ENCODE measurements around the gene MYF6.
"Not testable (repeated sequence)": the region's sequence is repeated elsewhere in the genome, so short reads cannot be mapped to it uniquely, and the experiment has no call there.

The MYF6 gene

DNA sequence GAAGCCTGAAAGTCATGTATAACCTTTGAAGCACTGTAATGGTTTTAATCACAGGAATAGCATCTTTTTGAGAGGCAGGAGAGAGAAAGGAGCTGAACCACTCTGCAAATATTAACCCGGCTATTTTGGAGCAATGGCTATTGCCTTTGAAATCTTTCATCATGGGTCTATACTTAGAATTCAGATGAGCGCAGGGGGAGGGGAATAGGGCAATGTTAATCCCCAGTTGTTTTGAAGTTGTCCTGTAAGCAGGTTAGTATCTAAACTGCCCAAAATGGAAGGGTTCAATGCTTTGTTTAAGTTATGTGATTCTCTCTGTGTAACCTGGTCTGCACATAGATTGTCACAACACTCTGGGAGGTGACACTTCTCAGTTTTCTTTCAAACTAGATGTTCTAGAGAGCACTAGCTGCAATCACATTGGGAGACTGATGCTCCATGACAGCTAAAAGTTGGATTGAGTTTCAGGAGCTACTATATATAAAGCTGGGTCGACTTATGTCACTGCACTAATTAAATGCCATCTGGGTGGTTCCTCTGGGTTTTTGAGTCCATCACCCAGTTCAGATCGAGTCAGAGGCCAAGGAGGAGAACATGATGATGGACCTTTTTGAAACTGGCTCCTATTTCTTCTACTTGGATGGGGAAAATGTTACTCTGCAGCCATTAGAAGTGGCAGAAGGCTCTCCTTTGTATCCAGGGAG lies at the start of gene MYF6:
Gene MYF6 (plus strand): TSS at position 509 of the 704 bp plus-strand sequence. CDS start 86 bp downstream, at position 595.
- H3K36me3 Mint-ChIP-seq, result no peaks in the 10 kb centered on the region
- peaks cover 7% of the 10 kb centered on the region for H3K9me3 Mint-ChIP-seq
- H3K4me1 Mint-ChIP-seq, result no peaks in the 10 kb centered on the region
- ATAC-seq, result no peak
- no peak within 1 kb of the TSS for H3K27ac Mint-ChIP-seq
- no peak within 1 kb of the TSS for H3K4me3 Mint-ChIP-seq
- DNase-seq (ENCODE audit: low spot score in 2 of 2), result no peak

GRCh38 chr12:80659512-80660063 lies 47.8 kb upstream of the MYF6 start:
- DNase-seq (ENCODE audit: low spot score in 2 of 2) (no peak), ATAC-seq (no peak)
- H3K4me3 Mint-ChIP-seq, result no peak overlapping the region
- no peak overlapping the region for H3K27ac Mint-ChIP-seq
- H3K9me3 Mint-ChIP-seq, result peaks cover 14% of the 10 kb centered on the region
- H3K4me1 Mint-ChIP-seq, result no peaks in the 10 kb centered on the region
- no peaks in the 10 kb centered on the region for H3K36me3 Mint-ChIP-seq

- DNase-seq (ENCODE audit: low spot score in 2 of 2), result no peak
- ATAC-seq, result no peak
- H3K27ac Mint-ChIP-seq, result no peak overlapping the region
- no peak overlapping the region for H3K4me3 Mint-ChIP-seq
- no peaks in the 10 kb centered on the region for H3K36me3 Mint-ChIP-seq
- no peaks in the 10 kb centered on the region for H3K4me1 Mint-ChIP-seq
- peaks cover 19% of the 10 kb centered on the region for H3K9me3 Mint-ChIP-seq
Observed at GRCh38 chr12:80662586-80662985, 44.8 kb upstream of the MYF6 start.

DNA sequence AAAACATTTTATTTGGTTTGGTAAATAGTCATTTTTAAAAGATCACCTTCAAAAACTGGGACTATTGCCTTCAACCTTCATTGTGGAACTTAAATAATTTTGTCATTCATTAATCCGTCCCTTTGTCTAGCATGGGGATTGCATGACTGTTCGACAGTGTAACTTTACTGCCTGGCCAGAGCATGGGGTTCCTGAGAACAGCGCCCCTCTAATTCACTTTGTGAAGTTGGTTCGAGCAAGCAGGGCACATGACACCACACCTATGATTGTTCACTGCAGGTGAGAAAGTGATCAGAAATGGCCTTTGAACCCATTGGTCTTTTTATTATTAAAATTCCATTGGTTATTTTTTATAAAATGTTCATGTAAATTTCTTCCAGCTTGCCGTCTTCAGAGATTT lies 37.2 kb upstream of the MYF6 start:
- no peak overlapping the region for H3K4me3 Mint-ChIP-seq
- DNase-seq (ENCODE audit: low spot score in 2 of 2) (no peak), ATAC-seq (no peak)
- H3K27ac Mint-ChIP-seq, result no peak overlapping the region
- no peaks in the 10 kb centered on the region for H3K4me1 Mint-ChIP-seq
- H3K9me3 Mint-ChIP-seq, result peaks cover 16% of the 10 kb centered on the region
- H3K36me3 Mint-ChIP-seq, result no peaks in the 10 kb centered on the region

GRCh38 chr12:80676042-80676636 lies 31.3 kb upstream of the MYF6 start:
- ATAC-seq; H3K4me1 Mint-ChIP-seq; H3K9me3 Mint-ChIP-seq; H3K4me3 Mint-ChIP-seq; DNase-seq (ENCODE audit: low spot score in 2 of 2); H3K27ac Mint-ChIP-seq; H3K36me3 Mint-ChIP-seq: not testable (repeated sequence)

GRCh38 chr12:80676856-80677255 lies 30.6 kb upstream of the MYF6 start:
- DNase-seq (ENCODE audit: low spot score in 2 of 2), result no peak
- H3K4me3 Mint-ChIP-seq, result no peak overlapping the region
- no peak overlapping the region for H3K27ac Mint-ChIP-seq
- ATAC-seq, result no peak
- H3K9me3 Mint-ChIP-seq, result peaks cover under 1% of the 10 kb centered on the region
- no peaks in the 10 kb centered on the region for H3K36me3 Mint-ChIP-seq
- no peaks in the 10 kb centered on the region for H3K4me1 Mint-ChIP-seq

GRCh38 chr12:80677994-80678393 lies 29.4 kb upstream of the MYF6 start:
- ATAC-seq, result no peak
- H3K9me3 Mint-ChIP-seq, result no peaks in the 10 kb centered on the region
- no peaks in the 10 kb centered on the region for H3K4me1 Mint-ChIP-seq
- DNase-seq (ENCODE audit: low spot score in 2 of 2), result no peak
- no peaks in the 10 kb centered on the region for H3K36me3 Mint-ChIP-seq
- H3K4me3 Mint-ChIP-seq, result no peak overlapping the region
- no peak overlapping the region for H3K27ac Mint-ChIP-seq

- no peaks in the 10 kb centered on the region for H3K36me3 Mint-ChIP-seq
- ATAC-seq (no peak), DNase-seq (ENCODE audit: low spot score in 2 of 2) (no peak)
- no peak overlapping the region for H3K4me3 Mint-ChIP-seq
- H3K4me1 Mint-ChIP-seq, result no peaks in the 10 kb centered on the region
- no peaks in the 10 kb centered on the region for H3K9me3 Mint-ChIP-seq
- no peak overlapping the region for H3K27ac Mint-ChIP-seq
Observed at GRCh38 chr12:80679346-80680131, 27.9 kb upstream of the MYF6 start.

- Mint-ChIP-seq H3K9me3 (peaks cover under 1% of the 10 kb centered on the region), H3K4me3 (no peak overlapping the region), H3K27ac (no peak overlapping the region), H3K4me1 (no peaks in the 10 kb centered on the region), H3K36me3 (no peaks in the 10 kb centered on the region)
- DNase-seq (ENCODE audit: low spot score in 2 of 2) (no peak), ATAC-seq (no peak)
Observed at GRCh38 chr12:80681287-80681686, 26.1 kb upstream of the MYF6 start.

DNA sequence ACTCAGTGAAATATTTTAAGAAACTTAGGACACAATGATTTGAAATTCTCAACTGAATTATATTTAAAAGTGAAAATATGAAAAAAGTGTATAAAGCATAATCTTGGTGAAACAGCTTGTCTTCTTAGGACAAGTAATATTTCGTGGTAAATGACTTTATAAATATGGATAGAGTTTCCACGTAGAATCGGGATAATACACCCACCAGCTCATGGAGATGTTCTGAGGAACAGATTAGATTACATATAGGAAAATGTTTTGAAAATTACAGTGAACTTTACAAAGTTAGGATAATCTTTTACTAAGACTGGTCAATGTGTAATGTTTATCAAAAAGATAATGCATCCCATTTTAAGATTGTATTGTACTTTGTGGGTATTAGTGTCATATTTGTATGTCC lies 25.6 kb upstream of the MYF6 start:
- Mint-ChIP-seq H3K27ac (no peak overlapping the region), H3K4me1 (no peaks in the 10 kb centered on the region), H3K9me3 (peaks cover 3% of the 10 kb centered on the region), H3K36me3 (no peaks in the 10 kb centered on the region), H3K4me3 (no peak overlapping the region)
- ATAC-seq, result no peak
- no peak for DNase-seq (ENCODE audit: low spot score in 2 of 2)

- ATAC-seq (no peak), DNase-seq (ENCODE audit: low spot score in 2 of 2) (no peak)
- Mint-ChIP-seq H3K36me3 (no peaks in the 10 kb centered on the region), H3K27ac (no peak overlapping the region), H3K4me1 (no peaks in the 10 kb centered on the region), H3K4me3 (no peak overlapping the region), H3K9me3 (peaks cover 3% of the 10 kb centered on the region)
Observed at GRCh38 chr12:80684077-80684495, 23.3 kb upstream of the MYF6 start.

DNA sequence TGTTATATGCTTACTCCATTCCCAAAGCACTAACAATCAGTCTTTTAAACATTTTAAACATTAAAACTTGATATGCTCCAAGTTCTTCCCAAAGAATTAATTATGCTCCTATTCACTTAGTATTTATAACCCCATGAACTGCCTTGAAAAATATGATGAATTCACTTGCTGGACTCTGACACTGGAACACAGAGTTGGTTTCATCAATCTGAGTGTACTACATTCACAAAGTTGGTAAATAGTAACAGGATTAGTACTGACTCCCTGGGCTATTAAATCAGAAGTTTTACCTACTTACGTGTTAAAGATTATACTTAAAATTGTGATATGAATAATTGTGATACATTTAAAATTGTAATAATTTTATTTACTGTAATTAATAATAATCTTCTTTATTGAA lies 17.3 kb upstream of the MYF6 start:
- Mint-ChIP-seq H3K4me3 (no peak overlapping the region), H3K36me3 (no peaks in the 10 kb centered on the region), H3K9me3 (peaks cover 14% of the 10 kb centered on the region), H3K27ac (no peak overlapping the region), H3K4me1 (no peaks in the 10 kb centered on the region)
- DNase-seq (ENCODE audit: low spot score in 2 of 2) (no peak), ATAC-seq (no peak)

DNA sequence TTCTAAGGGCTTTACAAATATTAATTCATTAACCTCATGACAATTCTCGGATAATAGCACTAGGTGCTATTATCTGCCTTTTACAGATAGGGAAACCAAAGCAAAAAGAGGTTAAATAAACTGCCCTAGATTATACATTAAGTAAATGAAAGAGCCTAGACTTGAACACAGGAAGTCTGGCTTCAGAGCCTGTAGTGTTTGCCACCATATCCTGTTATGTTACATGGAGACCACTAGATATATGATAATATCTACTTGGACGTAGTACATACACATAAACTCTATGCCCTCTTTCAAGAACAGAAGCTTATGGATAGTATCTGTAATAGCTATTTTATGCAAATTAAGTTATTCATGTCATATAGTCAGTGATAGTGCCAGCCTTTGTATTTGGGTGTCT lies 16.9 kb upstream of the MYF6 start:
- ATAC-seq (no peak), DNase-seq (ENCODE audit: low spot score in 2 of 2) (no peak)
- Mint-ChIP-seq H3K27ac (no peak overlapping the region), H3K36me3 (no peaks in the 10 kb centered on the region), H3K4me1 (no peaks in the 10 kb centered on the region), H3K9me3 (peaks cover 14% of the 10 kb centered on the region), H3K4me3 (no peak overlapping the region)

DNA sequence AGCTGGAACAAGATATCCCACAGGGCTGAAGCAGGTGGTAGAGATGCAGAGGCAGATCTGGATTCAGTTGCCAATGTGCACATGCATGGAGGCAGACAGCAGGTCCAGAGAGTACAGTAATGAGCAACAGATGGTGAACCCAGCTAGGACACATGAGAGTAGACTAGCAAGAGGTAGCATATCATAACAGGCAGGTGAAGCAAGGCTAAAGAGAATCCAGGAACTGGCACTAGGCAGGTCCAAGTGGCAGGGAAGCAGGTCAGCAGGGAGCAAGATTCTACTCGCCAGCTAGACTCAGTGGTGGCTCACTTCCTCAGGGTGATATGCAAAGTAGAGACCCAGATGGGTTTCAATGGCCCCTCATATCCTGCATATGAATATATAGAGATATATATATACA lies 15.3 kb upstream of the MYF6 start:
- Mint-ChIP-seq H3K27ac (no peak overlapping the region), H3K36me3 (no peaks in the 10 kb centered on the region), H3K4me1 (no peaks in the 10 kb centered on the region), H3K9me3 (peaks cover 12% of the 10 kb centered on the region), H3K4me3 (no peak overlapping the region)
- no peak for DNase-seq (ENCODE audit: low spot score in 2 of 2)
- no peak for ATAC-seq

DNA sequence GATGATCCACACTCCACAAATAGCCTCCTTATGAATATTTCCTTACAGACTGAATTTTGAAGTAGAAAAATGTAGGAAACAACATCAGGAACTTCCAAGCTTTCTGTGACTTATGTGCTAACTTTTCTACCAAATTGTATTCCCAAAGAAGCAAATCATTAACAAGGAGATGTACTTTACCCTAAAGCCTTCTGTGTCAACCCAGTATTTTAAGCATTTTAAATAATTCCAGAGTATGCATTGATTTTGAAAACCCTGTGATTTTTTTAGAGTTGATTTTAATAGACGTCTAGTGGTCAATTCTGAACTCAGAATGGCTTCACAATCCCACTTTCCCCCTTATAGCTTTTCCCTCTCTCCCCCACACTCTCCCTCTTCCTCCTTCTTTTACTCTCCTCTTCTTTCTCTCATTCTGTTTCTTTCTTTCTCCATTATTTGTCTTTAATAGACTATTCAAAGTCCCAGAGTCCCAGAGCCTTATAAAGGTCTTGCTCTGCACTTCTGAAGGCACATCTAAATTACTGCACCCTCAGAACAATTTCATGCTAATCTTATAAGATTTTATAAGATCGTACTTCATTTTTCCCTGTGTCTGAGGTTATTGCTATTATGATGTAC lies 10.1 kb upstream of the MYF6 start:
- no peak for DNase-seq (ENCODE audit: low spot score in 2 of 2)
- Mint-ChIP-seq H3K9me3 (peaks cover 9% of the 10 kb centered on the region), H3K27ac (no peak overlapping the region), H3K4me3 (no peak overlapping the region), H3K4me1 (no peaks in the 10 kb centered on the region), H3K36me3 (no peaks in the 10 kb centered on the region)
- no peak for ATAC-seq

Measured in stimulated activated effector memory CD8-positive, alpha-beta T cell treated with anti-CD3 and anti-CD28 coated beads, Interleukin-12 subunit alpha, Interleukin-12 subunit beta, amount 100 ng/mL, for 72 hours (primary cell).